Neutrophil (primary cell): ENCODE measurements around the gene WNT9A.

Source experiments
- H3K27ac ChIP-seq: fragments of 200-600 bp; sonication (generic); 2 replicates; pipeline ENCODE4 v1.5.1; 2016; ENCODE audit warnings: mild to moderate bottlenecking, moderate library complexity
- H3K27me3 ChIP-seq: fragments of 200-600 bp; sonication (generic); 2 replicates; pipeline ENCODE4 v1.6.0; 2016; ENCODE audit warnings: mild to moderate bottlenecking
- H3K36me3 ChIP-seq: fragments of 200-600 bp; sonication (generic); 2 replicates; pipeline ENCODE4 v1.5.1; 2017
- H3K4me1 ChIP-seq, 2 experiments: fragments of 200-600 bp in 1 of 2; sonication (generic) in 1 of 2; 1 replicate in 1 of 2; 2 replicates in 1 of 2; pipeline versions ENCODE4 v1.5.1 to v1.6.1; 2013 to 2016; ENCODE audit warnings: low read depth in 1 of 2, low read length in 1 of 2, mild to moderate bottlenecking in 1 of 2, moderate library complexity in 1 of 2; ENCODE audit not compliant: control insufficient read depth in 1 of 2, insufficient read depth in 1 of 2
- H3K4me3 ChIP-seq, 2 experiments: fragments of 200-600 bp in 1 of 2; sonication (generic) in 1 of 2; 1 replicate in 1 of 2; 2 replicates in 1 of 2; pipeline ENCODE4 v1.5.1; 2013 to 2016; ENCODE audit warnings: low read depth in 1 of 2, low read length in 1 of 2, mild to moderate bottlenecking in 1 of 2, moderate library complexity in 1 of 2
- H3K9me3 ChIP-seq: fragments of 200-600 bp; sonication (generic); 2 replicates; pipeline ENCODE4 v1.5.1; 2016
- CTCF ChIP-seq: fragments of 200-600 bp; sonication (generic); IDR thresholded peaks from 2 replicates; pipeline ENCODE4 v1.5.1; 2016; ENCODE audit warnings: antibody characterized with exemption

Gene WNT9A

DNA sequence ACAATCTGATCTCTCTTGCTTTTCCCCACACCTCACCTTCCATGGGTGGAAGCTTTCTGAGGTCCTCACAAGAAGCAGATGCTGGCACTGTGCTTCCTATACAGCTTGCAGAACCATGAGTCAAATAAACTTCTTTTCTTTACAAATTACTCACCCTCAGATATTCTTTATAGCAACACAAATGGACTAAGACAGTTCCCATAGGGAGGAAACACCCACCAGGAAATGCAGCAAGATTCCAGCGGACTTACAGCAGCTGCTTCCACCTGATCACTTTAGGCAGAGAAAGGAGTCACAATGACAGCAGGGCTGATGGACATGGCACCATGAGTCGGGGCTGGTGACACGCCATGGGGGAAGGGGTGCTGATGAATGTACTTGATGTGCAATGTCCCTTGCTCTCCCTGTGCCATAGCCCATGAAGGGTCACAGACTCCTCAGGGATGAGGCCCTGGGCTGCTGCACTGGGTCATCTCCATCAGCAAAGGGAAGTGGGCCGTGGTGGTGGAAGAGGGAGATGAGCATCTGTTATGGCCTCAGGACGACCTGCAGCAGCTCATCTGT is 78.4 kb downstream of the WNT9A start:
- no peaks in the 10 kb centered on the region for H3K36me3 ChIP-seq
- H3K27ac ChIP-seq = no peak overlapping the region
- H3K4me1 ChIP-seq = no peaks in the 10 kb centered on the region
- peaks cover 10% of the 10 kb centered on the region for H3K27me3 ChIP-seq
- H3K4me3 ChIP-seq = no peak overlapping the region
- H3K9me3 ChIP-seq = no peaks in the 10 kb centered on the region
- TF ChIP-seq CTCF = no peak
